OCI-LY1 (cell line): ENCODE results near the gene SPATA12.

Experiments used
- H2AFZ ChIP-seq: fragments of 200-600 bp; sonication (generic), shearing (Covaris generic); 2 replicates; pipeline ENCODE4 v1.6.0; 2014; ENCODE audit warnings: antibody characterized with exemption, mild to moderate bottlenecking, low read length
- H3F3A ChIP-seq: fragments of 200-600 bp; sonication (generic), shearing (Covaris generic); 2 replicates; pipeline ENCODE4 v1.6.0; 2014; ENCODE audit warnings: mild to moderate bottlenecking, antibody characterized with exemption, low read length, moderate library complexity; ENCODE audit not compliant: insufficient read depth
- H3K27ac ChIP-seq: fragments of 200-600 bp; sonication (generic); 2 replicates; pipeline ENCODE4 v1.5.1; 2014; ENCODE audit warnings: low read length, mixed run types, mild to moderate bottlenecking, low read depth; ENCODE audit not compliant: poor library complexity, severe bottlenecking
- H3K27me3 ChIP-seq: fragments of 200-600 bp; sonication (generic); 2 replicates; pipeline ENCODE4 v1.6.0; 2014; ENCODE audit warnings: antibody characterized with exemption, mild to moderate bottlenecking, low read length, moderate library complexity; ENCODE audit not compliant: insufficient read depth
- H3K36me3 ChIP-seq: fragments of 200-600 bp; sonication (generic); 2 replicates; pipeline ENCODE4 v1.6.1; 2014; ENCODE audit warnings: mild to moderate bottlenecking, antibody characterized with exemption, low read length, moderate library complexity, mixed read lengths; ENCODE audit not compliant: insufficient read depth
- H3K4me1 ChIP-seq: fragments of 200-600 bp; sonication (generic); 2 replicates; pipeline ENCODE4 v1.5.1; 2014; ENCODE audit warnings: mild to moderate bottlenecking, low read length, moderate library complexity; ENCODE audit not compliant: insufficient read depth, severe bottlenecking
- H3K4me2 ChIP-seq: fragments of 200-600 bp; sonication (generic), shearing (Covaris generic); 2 replicates; pipeline ENCODE4 v1.6.1; 2014; ENCODE audit warnings: low read length
- H3K4me3 ChIP-seq: fragments of 200-600 bp; sonication (generic); 2 replicates; pipeline ENCODE4 v1.5.1; 2014; ENCODE audit warnings: low read length, low read depth, mild to moderate bottlenecking, mixed read lengths; ENCODE audit not compliant: poor library complexity, severe bottlenecking
- H3K79me2 ChIP-seq: fragments of 200-600 bp; shearing (Covaris generic); 2 replicates; pipeline ENCODE4 v1.6.1; 2016; ENCODE audit warnings: mixed run types, low read length, mixed read lengths; ENCODE audit not compliant: insufficient read depth
- H3K9ac ChIP-seq: fragments of 200-600 bp; sonication (generic), shearing (Covaris generic); 2 replicates; pipeline ENCODE4 v1.6.1; 2014; ENCODE audit warnings: mild to moderate bottlenecking, low read length, mixed read lengths
- H3K9me2 ChIP-seq: fragments of 200-600 bp; sonication (generic), shearing (Covaris generic); 2 replicates; pipeline ENCODE4 v1.6.1; 2014; ENCODE audit warnings: low read depth, mild to moderate bottlenecking, low read length, mixed read lengths
- H3K9me3 ChIP-seq: fragments of 200-600 bp; shearing (Covaris generic); 2 replicates; pipeline ENCODE4 v1.6.1; 2014; ENCODE audit warnings: low read length, mixed read lengths
- H4K20me1 ChIP-seq: fragments of 200-600 bp; sonication (generic), shearing (Covaris generic); 2 replicates; pipeline ENCODE4 v1.6.0; 2016; ENCODE audit warnings: mild to moderate bottlenecking, low read length; ENCODE audit not compliant: insufficient read depth
- EZH2 ChIP-seq: fragments of 200-600 bp; sonication (generic), shearing (Covaris generic); IDR thresholded peaks from 2 replicates; pipeline ENCODE4 v1.8.0; 2017; ENCODE audit warnings: borderline replicate concordance, mixed run types, mild to moderate bottlenecking, antibody characterized with exemption, low read length, moderate library complexity, mixed read lengths
- TF ChIP-seq, protein P1 (sequence below): fragments of 200-600 bp; sonication (generic), shearing (Covaris generic); IDR thresholded peaks from 2 replicates; pipeline ENCODE4 v1.5.1; 2017; ENCODE audit warnings: mild to moderate bottlenecking, antibody characterized with exemption, low read length, moderate library complexity, mixed read lengths

SPATA12 gene

DNA sequence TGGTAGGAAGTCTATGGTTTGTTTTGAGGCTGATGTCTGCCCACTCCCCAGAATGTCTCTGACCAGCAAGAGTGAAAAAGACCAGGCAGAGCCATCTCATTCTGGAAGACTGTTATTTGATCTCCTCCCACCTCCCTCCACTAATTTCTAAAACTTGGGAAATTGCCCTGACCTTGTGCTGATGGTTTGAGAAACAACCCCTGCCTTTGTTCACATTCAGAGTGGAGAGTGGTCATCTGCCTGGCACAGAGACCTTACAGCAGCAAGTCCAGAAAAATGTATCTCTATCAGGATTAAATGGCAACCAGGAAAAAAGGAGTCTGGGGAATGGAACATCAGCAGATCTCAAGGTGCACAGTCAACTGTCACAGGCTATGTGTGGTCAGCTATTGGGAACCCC, 25.7 kb downstream of the SPATA12 start:
- Histone ChIP-seq H2AFZ (no peak overlapping the region), H3K4me2 (no peak overlapping the region), H3K36me3 (no peaks in the 10 kb centered on the region), H3K9ac (no peak overlapping the region), H4K20me1 (no peaks in the 10 kb centered on the region), H3K4me1 (no peaks in the 10 kb centered on the region), H3F3A (no peaks in the 10 kb centered on the region), H3K27ac (no peak overlapping the region), H3K9me3 (no peaks in the 10 kb centered on the region), H3K27me3 (no peaks in the 10 kb centered on the region), H3K79me2 (no peaks in the 10 kb centered on the region), H3K4me3 (no peak overlapping the region), H3K9me2 (no peaks in the 10 kb centered on the region)
- TF ChIP-seq EZH2, result no peak
- TF ChIP-seq, protein P1, sequence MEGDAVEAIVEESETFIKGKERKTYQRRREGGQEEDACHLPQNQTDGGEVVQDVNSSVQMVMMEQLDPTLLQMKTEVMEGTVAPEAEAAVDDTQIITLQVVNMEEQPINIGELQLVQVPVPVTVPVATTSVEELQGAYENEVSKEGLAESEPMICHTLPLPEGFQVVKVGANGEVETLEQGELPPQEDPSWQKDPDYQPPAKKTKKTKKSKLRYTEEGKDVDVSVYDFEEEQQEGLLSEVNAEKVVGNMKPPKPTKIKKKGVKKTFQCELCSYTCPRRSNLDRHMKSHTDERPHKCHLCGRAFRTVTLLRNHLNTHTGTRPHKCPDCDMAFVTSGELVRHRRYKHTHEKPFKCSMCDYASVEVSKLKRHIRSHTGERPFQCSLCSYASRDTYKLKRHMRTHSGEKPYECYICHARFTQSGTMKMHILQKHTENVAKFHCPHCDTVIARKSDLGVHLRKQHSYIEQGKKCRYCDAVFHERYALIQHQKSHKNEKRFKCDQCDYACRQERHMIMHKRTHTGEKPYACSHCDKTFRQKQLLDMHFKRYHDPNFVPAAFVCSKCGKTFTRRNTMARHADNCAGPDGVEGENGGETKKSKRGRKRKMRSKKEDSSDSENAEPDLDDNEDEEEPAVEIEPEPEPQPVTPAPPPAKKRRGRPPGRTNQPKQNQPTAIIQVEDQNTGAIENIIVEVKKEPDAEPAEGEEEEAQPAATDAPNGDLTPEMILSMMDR, result no peak

DNA sequence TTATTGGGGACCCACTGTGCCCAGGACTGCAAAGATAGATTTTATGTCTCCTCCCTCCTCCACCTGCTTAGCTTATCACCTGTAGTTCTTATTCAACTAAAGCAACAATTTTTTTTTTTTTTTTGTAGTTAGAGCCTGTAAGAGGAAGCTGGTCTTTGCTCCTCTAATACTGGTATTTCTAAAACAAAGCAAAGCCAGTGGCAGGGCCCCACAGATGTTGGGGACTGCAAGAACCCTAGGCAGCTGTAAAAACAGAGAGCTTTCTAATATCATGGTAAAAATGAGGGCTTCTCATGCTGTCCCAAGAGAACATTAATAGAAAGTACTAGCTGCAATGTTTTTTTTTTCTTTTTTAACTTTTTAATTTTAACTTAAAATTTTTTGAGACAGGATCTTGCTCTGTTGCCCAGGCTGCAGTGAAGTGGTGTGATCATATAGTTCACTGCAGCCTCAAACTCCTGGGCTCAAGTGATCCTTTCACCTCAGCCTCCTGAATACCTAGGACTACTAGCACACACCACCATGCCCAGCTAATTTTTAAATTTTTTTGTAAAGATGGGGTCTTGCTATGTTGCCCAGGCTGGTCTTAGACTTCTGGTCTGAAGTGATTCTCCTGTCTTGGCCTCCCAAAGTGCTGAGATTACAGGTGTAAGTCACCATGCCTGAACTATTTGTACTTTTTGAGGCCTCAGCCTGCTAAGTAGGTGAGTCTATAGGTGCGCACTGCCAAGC, 27.1 kb downstream of the SPATA12 start:
- H2AFZ ChIP-seq, result no peak overlapping the region
- no peak overlapping the region for H3K27ac ChIP-seq
- no peaks in the 10 kb centered on the region for H3K79me2 ChIP-seq
- TF ChIP-seq, protein P1, result no peak
- TF ChIP-seq EZH2, result no peak
- H3K9me2 ChIP-seq, result no peaks in the 10 kb centered on the region
- H3K9ac ChIP-seq, result no peak overlapping the region
- no peaks in the 10 kb centered on the region for H4K20me1 ChIP-seq
- peaks cover 4% of the 10 kb centered on the region for H3K4me1 ChIP-seq
- no peak overlapping the region for H3K4me2 ChIP-seq
- H3K27me3 ChIP-seq, result no peaks in the 10 kb centered on the region
- H3K4me3 ChIP-seq, result no peak overlapping the region
- H3K9me3 ChIP-seq, result no peaks in the 10 kb centered on the region
- H3K36me3 ChIP-seq, result no peaks in the 10 kb centered on the region
- H3F3A ChIP-seq, result no peaks in the 10 kb centered on the region

DNA sequence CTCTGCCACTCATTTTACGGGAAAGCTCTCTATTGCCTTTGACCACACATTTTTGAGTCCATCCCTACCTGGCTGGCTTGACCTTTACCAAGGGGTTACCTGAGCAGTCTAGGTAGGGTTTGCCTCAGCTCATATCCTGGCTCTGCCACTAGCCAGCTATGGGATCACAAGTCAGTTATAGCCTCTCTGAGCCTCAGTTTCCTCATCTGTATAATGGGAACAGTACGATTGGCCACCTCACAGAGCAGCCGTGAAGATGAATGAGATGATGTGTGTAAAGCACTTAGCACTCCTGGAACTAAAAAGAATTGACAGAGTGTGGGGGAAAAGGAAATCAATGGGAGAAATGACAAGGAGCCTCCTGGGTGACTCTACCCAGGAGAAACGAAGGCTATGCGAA, 28.0 kb downstream of the SPATA12 start:
- Histone ChIP-seq H3K79me2 (no peaks in the 10 kb centered on the region), H3K4me1 (peaks cover 4% of the 10 kb centered on the region), H3K9ac (no peak overlapping the region), H4K20me1 (no peaks in the 10 kb centered on the region), H3K27ac (no peak overlapping the region), H3F3A (no peaks in the 10 kb centered on the region), H3K9me3 (no peaks in the 10 kb centered on the region), H3K36me3 (no peaks in the 10 kb centered on the region), H3K27me3 (no peaks in the 10 kb centered on the region), H3K4me3 (no peak overlapping the region), H3K9me2 (no peaks in the 10 kb centered on the region), H2AFZ (no peak overlapping the region), H3K4me2 (no peak overlapping the region)
- TF ChIP-seq, protein P1, result no peak
- TF ChIP-seq EZH2, result no peak
